Natural killer cell (primary cell): ENCODE results near the gene AXL. TPM values are rescaled to one million over a fixed set of nuclear protein-coding genes. Genes with fewer than 3 reads are reported as not detected.

Experiments used
- ATAC-seq, 3 donors: fragments of 150-1000 bp in 2 of 3; fragments of 200-7000 bp in 1 of 3; cut with Tn5 transposase; 1 replicate in 1 of 3; 2 replicates in 2 of 3; pipeline ENCODE4 v1.10.0; 2021; ENCODE audit warnings: mild to moderate bottlenecking in 2 of 3, moderate library complexity in 2 of 3
- DNase-seq, 2 donors: peaks; one replicate each; pipeline versions ENCODE4 v3.0.0 to v3.0.0-alpha.2; 2013 to 2021; ENCODE audit warnings: mixed read lengths in 1 of 2
- H3K27ac ChIP-seq: one replicate; pipeline ENCODE4 v1.5.1; 2013; ENCODE audit warnings: mild to moderate bottlenecking, low read length
- H3K27me3 ChIP-seq: one replicate; pipeline ENCODE4 v1.6.1; 2013; ENCODE audit warnings: low read length; ENCODE audit not compliant: control insufficient read depth, insufficient read depth
- H3K36me3 ChIP-seq: one replicate; pipeline ENCODE4 v1.6.1; 2013; ENCODE audit warnings: low read length; ENCODE audit not compliant: control insufficient read depth, insufficient read depth
- H3K4me1 ChIP-seq: one replicate; pipeline ENCODE4 v1.6.1; 2013; ENCODE audit warnings: low read length; ENCODE audit not compliant: control insufficient read depth, insufficient read depth
- H3K4me3 ChIP-seq: one replicate; pipeline ENCODE4 v1.5.1; 2013; ENCODE audit warnings: low read length
- H3K9me3 ChIP-seq: one replicate; pipeline ENCODE4 v1.6.1; 2013; ENCODE audit warnings: low read length; ENCODE audit not compliant: control insufficient read depth, insufficient read depth
- H3K27ac Mint-ChIP-seq, 2 donors: one replicate each; pipeline ENCODE4 v1.8.0; 2022; ENCODE audit warnings: mild to moderate bottlenecking in 2 of 2, mixed read lengths in 2 of 2, moderate library complexity in 1 of 2
- H3K27me3 Mint-ChIP-seq, 2 donors: one replicate each; pipeline ENCODE4 v1.8.0; 2022; ENCODE audit warnings: low read depth in 2 of 2, mixed read lengths in 2 of 2
- H3K36me3 Mint-ChIP-seq: one replicate; pipeline ENCODE4 v1.8.0; 2022; ENCODE audit warnings: mixed read lengths
- H3K4me1 Mint-ChIP-seq, 2 donors: one replicate each; pipeline ENCODE4 v1.8.0; 2022; ENCODE audit warnings: mixed read lengths in 2 of 2
- H3K4me3 Mint-ChIP-seq: one replicate; pipeline ENCODE4 v1.8.0; 2022; ENCODE audit warnings: mild to moderate bottlenecking, moderate library complexity, mixed read lengths
- H3K9me3 Mint-ChIP-seq, 2 donors: one replicate each; pipeline ENCODE4 v1.8.0; 2022; ENCODE audit warnings: mixed read lengths in 2 of 2
- WGBS: methylation state at CpG from one replicate; pipeline ENCODE4 v1.1.7; 2013; ENCODE audit warnings: missing lambda C conversion rate; ENCODE audit not compliant: insufficient coverage; 5-methylcytosine and 5-hydroxymethylcytosine counted together
- intact Hi-C: fragments of 100-400 bp; cut with micrococcal nuclease; formaldehyde crosslinking; loops from one replicate; pipeline ENCODE4 v1.14.2; 2022
- total RNA-seq, 4 donors: library from RNA; stranded (reverse); fragments of 120-200 nt in 1 of 4; gene quantifications; one replicate each; pipeline versions ENCODE4 v1.2.3 to v1.2.4, GENCODE V29; 2013 to 2022
- TF ChIP-seq, protein P1 (sequence below): fragments of 200-600 bp; IDR thresholded peaks from one replicate; pipeline ENCODE4 v1.8.0; 2022; ENCODE audit warnings: antibody characterized with exemption

AXL gene
- total RNA-seq, 3 donors from 2014 or later (not counting 1 experiment from before 2014, with no cell fraction given) = 0.16 to 0.70 TPM; not detected in 1

DNA sequence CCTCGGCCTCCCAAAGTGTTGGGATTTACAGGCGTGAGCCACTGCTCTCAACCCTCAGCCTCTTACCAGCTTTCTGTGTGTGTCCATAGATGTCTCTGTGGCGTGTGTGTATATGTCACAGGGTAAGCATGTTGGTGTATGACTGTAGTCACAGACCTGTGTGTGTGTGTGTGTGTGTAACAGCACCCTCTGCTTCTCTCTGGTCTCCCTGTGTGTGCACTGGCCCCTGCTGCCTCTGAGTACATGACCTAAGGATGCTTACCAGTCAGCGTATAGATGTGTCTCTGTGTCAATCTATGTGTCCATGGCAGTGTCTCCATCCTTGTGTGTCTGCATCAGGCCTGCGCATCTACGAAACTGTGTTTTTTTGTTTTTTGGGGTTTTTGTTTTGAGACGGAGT is 5.6 kb downstream of the AXL start:
- ATAC-seq = no peak
- peaks cover 5 to 6% of the 10 kb centered on the region in 2 donors for H3K4me1 Mint-ChIP-seq
- Histone ChIP-seq H3K4me1 (peaks cover 12% of the 10 kb centered on the region), H3K4me3 (no peak overlapping the region), H3K27me3 (peaks cover 15% of the 10 kb centered on the region), H3K9me3 (no peaks in the 10 kb centered on the region), H3K27ac (no peak overlapping the region), H3K36me3 (no peaks in the 10 kb centered on the region)
- no peaks in the 10 kb centered on the region for H3K9me3 Mint-ChIP-seq
- no peak overlapping the region for H3K4me3 Mint-ChIP-seq
- no peaks in the 10 kb centered on the region for H3K36me3 Mint-ChIP-seq
- no peak for DNase-seq
- peaks cover 19 to 40% of the 10 kb centered on the region in 2 donors for H3K27me3 Mint-ChIP-seq
- H3K27ac Mint-ChIP-seq = no peak overlapping the region
- TF ChIP-seq, protein P1, sequence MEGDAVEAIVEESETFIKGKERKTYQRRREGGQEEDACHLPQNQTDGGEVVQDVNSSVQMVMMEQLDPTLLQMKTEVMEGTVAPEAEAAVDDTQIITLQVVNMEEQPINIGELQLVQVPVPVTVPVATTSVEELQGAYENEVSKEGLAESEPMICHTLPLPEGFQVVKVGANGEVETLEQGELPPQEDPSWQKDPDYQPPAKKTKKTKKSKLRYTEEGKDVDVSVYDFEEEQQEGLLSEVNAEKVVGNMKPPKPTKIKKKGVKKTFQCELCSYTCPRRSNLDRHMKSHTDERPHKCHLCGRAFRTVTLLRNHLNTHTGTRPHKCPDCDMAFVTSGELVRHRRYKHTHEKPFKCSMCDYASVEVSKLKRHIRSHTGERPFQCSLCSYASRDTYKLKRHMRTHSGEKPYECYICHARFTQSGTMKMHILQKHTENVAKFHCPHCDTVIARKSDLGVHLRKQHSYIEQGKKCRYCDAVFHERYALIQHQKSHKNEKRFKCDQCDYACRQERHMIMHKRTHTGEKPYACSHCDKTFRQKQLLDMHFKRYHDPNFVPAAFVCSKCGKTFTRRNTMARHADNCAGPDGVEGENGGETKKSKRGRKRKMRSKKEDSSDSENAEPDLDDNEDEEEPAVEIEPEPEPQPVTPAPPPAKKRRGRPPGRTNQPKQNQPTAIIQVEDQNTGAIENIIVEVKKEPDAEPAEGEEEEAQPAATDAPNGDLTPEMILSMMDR = no peak
- WGBS = 93% methylated on average over 7 of the region's 7 CpGs
- intact Hi-C loops = no loop called here

DNA sequence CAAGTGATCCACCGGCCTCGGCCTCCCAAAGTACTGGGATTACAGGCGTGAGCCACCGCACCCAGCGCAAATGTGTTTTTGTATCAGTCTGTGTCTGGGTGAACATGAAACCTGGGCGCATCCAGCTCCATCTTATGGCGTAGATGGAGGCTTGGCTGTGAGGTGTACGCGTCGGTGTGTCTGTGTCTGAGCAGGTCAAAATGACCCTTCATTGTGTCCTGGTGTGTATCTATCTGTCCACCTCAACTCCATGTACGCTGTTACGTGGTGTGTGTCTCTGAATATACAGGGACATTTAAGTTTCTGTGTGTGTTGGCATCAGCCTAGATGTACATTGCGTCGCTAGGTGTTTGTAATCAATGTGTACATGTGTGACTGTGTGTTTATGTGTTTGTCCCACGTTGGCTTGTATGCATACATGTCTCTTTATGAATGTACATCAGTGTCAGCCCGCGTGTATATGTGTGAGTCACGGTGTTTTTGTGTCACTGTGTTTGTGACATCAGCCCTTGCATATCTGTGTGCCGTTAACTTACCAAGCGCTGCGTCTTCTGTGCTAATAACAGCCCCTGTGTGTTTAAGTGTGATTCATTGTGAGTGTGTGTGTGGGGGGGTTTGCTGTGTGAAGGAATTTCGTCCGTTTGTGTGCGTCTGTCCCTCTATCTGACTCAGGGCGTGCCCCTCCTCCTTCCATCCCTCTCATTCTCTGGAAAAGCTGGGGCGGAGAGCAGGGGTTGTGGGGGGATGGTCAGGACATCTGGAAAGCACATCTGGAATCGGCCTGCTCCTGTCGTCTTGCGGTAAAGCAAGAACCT is 6.4 kb downstream of the AXL start:
- H3K36me3 Mint-ChIP-seq = no peaks in the 10 kb centered on the region
- TF ChIP-seq, protein P1 = no peak
- peak overlapping the region; percentile 68 for H3K4me3 Mint-ChIP-seq
- Histone ChIP-seq H3K36me3 (no peaks in the 10 kb centered on the region), H3K27me3 (peaks cover 15% of the 10 kb centered on the region), H3K4me1 (peaks cover 12% of the 10 kb centered on the region), H3K4me3 (no peak overlapping the region), H3K9me3 (no peaks in the 10 kb centered on the region), H3K27ac (no peak overlapping the region)
- DNase-seq = peak in 1 of 2 donors; percentile 45
- H3K27ac Mint-ChIP-seq = peak overlapping the region in 1 of 2 donors; percentile 57
- H3K27me3 Mint-ChIP-seq = peaks cover 13 to 32% of the 10 kb centered on the region in 2 donors
- intact Hi-C loops = no loop called here
- WGBS = 75% methylated on average over 24 of the region's 29 CpGs
- H3K9me3 Mint-ChIP-seq = no peaks in the 10 kb centered on the region
- ATAC-seq = peak in 1 of 3 donors; percentile 49
- H3K4me1 Mint-ChIP-seq = peaks cover 5 to 6% of the 10 kb centered on the region in 2 donors

DNA sequence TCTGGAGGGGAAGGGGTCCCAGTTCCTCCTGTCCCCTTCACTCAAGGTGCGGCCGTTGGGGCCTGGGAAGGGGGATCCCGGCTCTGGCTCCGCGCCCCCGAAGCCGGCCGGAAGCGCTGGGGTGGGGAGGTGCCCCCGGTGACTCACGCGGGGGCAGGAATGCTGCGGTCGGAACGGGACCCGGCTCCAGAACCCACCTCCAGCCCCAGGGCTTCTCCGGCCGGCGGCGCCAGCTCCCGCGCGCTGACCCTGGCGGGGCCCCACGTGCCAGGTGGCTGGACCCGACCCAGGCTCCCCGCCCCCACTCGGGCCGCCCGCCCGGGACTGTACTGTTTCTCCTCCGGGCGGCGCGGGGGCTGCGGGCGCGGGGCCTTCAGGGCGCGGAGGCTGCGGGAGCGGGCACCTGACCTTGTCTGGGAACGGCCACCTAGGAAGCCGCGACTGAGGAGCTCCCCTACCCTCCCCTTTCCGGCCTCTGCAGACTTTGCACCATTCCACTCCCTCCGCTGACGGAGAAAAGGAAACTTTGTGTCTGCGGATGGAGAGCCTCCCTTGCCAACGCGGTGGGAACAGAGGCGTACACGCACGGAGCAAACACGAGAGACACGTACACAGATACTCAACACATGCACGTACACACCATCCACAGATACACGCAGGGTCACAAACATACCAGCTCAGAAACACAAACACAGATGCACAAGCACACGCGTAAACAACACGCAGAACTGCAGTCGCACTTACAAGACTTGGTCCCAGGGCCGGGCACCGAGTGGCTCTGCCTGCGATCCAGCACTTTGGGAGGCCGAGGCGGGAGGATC is 7.2 kb downstream of the AXL start:
- intact Hi-C loops = no loop called here
- H3K9me3 Mint-ChIP-seq = no peaks in the 10 kb centered on the region
- H3K36me3 ChIP-seq = no peaks in the 10 kb centered on the region
- H3K36me3 Mint-ChIP-seq = no peaks in the 10 kb centered on the region
- WGBS = 8% methylated on average over 66 of the region's 67 CpGs
- peaks cover 8 to 26% of the 10 kb centered on the region in 2 donors for H3K27me3 Mint-ChIP-seq
- H3K27me3 ChIP-seq = peaks cover 11% of the 10 kb centered on the region
- no peaks in the 10 kb centered on the region for H3K9me3 ChIP-seq
- H3K4me1 ChIP-seq = peaks cover 12% of the 10 kb centered on the region
- peaks cover 5 to 6% of the 10 kb centered on the region in 2 donors for H3K4me1 Mint-ChIP-seq
- peak overlapping the region; percentile 40 for H3K4me3 Mint-ChIP-seq
- H3K27ac Mint-ChIP-seq = peak overlapping the region in 1 of 2 donors; percentile 57
- TF ChIP-seq, protein P1 = no peak
- H3K27ac ChIP-seq = no peak overlapping the region
- peak; percentile 26 to 67 for DNase-seq
- no peak overlapping the region for H3K4me3 ChIP-seq
- peak; percentile 30 to 60 (median 54) for ATAC-seq
